ENCODE measurements around the gene TUBA4A.
A peak's percentile ranks its signal among the peaks of the same experiment; 100 is the strongest.

Gene TUBA4A

DNA sequence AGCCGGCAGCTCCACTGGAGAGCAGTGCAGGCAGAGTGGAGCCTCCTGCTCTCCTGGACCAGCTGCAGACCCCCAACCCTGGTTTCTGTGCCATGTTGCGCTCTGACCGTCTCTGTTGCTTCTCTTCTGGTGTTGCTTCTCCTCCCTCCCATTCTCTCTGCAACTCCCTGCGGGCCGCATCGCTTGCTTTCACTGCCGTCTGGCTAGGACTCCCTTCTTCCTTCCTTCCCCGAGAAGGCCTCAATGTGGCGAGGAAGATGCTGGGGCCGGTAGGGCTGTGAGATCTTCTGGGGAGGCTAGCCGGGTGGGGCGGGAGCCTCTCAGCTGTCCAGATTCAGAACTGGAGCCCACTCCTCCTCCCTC lies 31.6 kb upstream of the TUBA4A start:
- TF ChIP-seq POLR2A (IDR thresholded peaks at IDR 0.05; ENCODE audit: low read depth, low read length) (no peak), POLR2AphosphoS5 (IDR thresholded peaks at IDR 0.05; ENCODE audit: low read depth, low read length) (no peak), TAF1 (IDR thresholded peaks at IDR 0.05; ENCODE audit: borderline replicate concordance, low read depth, low read length) (no peak)
- FAIRE-seq (no peak), DNase-seq (ENCODE audit: insufficient read length) (no peak)

DNA sequence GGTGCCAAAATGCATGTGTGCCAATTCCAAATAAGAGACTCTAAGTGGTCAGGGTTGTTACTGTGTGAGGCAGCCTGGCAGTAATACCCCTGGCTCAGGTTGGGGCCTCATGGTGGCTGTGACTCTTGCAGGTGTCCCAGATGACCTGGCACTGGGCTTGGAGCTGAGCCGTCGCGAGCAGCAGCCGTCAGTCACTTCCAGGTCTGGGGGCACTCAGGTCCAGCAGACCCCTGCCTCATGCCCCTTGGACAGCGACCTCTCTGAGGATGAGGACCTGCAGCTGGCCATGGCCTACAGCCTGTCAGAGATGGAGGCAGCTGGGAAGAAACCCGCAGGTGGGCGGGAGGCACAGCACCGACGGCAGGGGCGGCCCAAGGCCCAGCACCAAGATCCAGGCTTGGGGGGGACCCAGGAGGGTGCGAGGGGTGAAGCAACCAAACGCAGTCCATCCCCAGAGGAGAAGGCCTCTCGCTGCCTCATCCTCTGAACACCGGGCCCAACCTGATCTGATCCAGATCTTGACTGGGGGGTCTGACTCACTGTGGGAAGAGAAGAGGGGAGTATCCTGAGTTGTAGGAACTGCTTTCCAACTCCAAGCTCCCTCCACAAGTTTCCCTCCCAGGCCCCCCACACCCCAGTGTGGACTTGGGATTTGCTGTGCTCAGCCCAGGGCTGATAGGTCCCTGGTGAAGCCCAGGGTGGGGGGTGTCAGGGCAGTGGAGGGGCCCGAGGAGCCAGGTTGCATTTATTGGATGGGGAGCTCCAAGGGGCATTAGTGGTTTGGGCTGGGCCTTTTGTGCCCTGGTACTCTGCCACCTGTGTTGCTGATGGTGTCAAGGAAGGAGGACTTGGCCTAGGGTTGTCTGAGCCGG lies 31.0 kb upstream of the TUBA4A start:
- TF ChIP-seq TAF1 (IDR thresholded peaks at IDR 0.05; ENCODE audit: borderline replicate concordance, low read depth, low read length) = no peak
- TF ChIP-seq POLR2AphosphoS5 (IDR thresholded peaks at IDR 0.05; ENCODE audit: low read depth, low read length) = no peak
- TF ChIP-seq POLR2A (IDR thresholded peaks at IDR 0.05; ENCODE audit: low read depth, low read length) = no peak
- DNase-seq (ENCODE audit: insufficient read length) (no peak), FAIRE-seq (no peak)

DNA sequence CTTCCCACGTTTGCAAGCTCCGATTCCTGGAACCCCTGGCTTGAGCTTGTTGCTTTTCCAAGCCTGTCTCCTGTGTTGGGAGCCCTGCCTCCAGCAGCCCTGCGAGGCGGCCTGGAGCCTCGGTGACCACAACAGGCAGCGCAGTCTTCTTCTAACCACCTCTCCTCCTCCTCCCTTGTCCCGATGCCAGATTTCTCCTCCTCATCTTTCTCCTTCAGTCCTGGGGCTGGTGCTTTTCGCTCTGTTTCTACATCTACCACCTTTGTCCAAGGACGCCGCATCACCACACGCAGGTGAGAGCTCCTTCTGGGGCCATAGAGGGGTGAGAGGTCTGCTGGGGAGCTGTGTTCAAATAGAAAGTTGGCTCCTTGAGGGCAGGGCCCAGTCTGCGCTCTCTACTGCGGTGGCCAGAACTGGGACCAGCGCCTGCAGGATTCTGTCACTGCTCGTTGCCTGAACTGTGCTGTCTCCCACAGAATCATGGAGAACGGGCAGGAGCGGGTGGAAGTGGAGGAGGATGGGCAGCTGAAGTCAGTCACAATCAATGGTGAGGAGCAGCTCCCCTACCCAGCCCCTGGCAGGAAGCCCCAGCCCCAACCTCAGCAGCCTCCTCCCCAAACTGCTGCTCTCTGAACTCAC lies 29.3 kb upstream of the TUBA4A start:
- DNase-seq (ENCODE audit: insufficient read length) = no peak
- TF ChIP-seq POLR2AphosphoS5 (IDR thresholded peaks at IDR 0.05; ENCODE audit: low read depth, low read length) (no peak), TAF1 (IDR thresholded peaks at IDR 0.05; ENCODE audit: borderline replicate concordance, low read depth, low read length) (no peak), POLR2A (IDR thresholded peaks at IDR 0.05; ENCODE audit: low read depth, low read length) (no peak)
- FAIRE-seq = no peak

DNA sequence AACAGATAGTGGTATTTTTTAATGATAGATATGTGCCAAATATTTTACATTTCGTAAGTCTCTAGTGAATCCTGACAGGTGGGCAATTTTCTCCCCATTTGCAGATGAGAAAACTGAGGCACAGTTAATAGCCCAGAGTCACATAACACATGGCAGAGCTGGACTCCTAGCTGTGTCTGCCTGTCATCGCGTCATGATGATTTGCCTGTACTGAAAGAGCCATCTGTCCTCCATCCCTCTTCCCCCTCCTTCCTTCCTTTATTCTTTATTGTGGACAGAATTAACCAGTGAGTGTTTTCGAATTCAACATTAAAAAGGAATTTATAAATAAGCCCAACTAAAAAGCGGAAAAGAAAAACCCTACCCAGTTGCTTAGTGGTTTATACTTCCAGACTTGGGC lies 28.7 kb upstream of the TUBA4A start:
- DNase-seq (ENCODE audit: insufficient read length) (no peak), FAIRE-seq (no peak)
- TF ChIP-seq POLR2AphosphoS5 (IDR thresholded peaks at IDR 0.05; ENCODE audit: low read depth, low read length) = no peak

DNA sequence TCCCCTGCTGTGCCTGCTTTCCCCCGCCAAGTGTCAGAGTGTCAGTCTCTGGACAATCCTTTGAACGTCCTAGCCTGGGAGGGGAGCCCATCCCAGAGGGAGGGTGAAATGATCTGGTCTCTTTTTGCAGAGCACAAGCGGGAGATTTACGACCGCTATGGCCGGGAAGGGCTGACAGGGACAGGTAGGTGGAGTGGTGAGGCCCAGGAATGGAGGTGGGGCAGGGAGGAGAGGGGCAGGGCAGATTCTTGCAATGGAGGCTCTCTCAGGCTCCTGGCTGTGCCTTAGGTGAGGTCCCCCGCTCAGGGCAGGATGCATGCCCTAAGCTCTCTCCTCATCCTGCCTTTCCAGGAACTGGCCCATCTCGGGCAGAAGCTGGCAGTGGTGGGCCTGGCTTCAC lies 27.9 kb upstream of the TUBA4A start:
- FAIRE-seq (no peak), DNase-seq (ENCODE audit: insufficient read length) (no peak)
- TF ChIP-seq TAF1 (IDR thresholded peaks at IDR 0.05; ENCODE audit: borderline replicate concordance, low read depth, low read length) (no peak), POLR2AphosphoS5 (IDR thresholded peaks at IDR 0.05; ENCODE audit: low read depth, low read length) (no peak), POLR2A (IDR thresholded peaks at IDR 0.05; ENCODE audit: low read depth, low read length) (no peak)

DNA sequence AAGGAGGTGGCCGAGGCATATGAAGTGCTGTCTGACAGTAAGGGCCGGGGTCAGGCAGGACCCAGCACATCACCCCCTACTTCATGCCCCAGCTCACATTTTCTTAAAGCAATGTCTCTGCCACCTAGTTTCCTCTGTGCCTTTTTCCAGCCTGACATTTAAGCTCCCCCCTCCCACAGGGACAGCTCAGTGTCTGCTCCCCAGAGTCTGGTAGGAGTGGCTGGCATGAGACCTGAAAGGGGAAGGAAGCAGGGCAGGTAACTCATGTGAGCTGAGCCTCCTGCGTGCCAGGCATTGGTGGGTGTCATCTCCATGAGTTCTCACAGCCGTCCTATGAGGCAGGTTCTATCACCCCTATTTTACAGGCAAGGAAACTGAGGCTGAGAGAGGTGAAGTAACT lies 26.9 kb upstream of the TUBA4A start:
- FAIRE-seq = no peak
- no peak for DNase-seq (ENCODE audit: insufficient read length)
- no peak for TF ChIP-seq POLR2A (IDR thresholded peaks at IDR 0.05; ENCODE audit: low read depth, low read length)
- no peak for TF ChIP-seq POLR2AphosphoS5 (IDR thresholded peaks at IDR 0.05; ENCODE audit: low read depth, low read length)
- no peak for TF ChIP-seq TAF1 (IDR thresholded peaks at IDR 0.05; ENCODE audit: borderline replicate concordance, low read depth, low read length)

DNA sequence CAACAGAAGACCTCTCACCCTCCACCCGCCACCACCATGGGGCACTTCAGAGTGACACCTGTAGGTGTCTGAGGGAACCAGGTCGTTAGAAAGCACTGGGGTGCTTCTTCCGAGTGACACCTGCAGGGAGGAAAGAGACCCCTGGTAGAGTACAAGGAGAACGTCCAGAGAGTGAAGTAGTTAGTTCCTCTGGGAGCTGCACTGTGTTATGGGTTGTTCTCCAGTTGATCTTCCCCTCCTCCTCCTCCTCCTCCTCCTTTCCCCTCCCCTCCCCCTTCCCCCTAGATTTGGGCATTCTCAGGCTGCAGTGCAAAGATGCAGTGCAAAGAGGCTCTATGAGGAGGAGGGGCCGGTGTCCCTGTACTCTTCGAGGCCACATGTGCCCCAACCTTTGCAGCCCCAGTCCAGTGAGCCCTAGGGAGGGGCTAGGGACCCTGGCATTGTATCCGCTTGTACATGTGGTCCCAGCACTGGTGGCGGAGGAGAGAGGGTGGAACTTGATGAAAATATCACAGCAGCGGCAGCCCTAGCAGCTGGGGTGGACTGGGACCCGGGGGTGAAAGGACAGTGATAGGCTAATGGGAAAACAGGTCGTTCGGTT lies 26.3 kb upstream of the TUBA4A start:
- TF ChIP-seq POLR2A (IDR thresholded peaks at IDR 0.05; ENCODE audit: low read depth, low read length) = no peak
- no peak for TF ChIP-seq POLR2AphosphoS5 (IDR thresholded peaks at IDR 0.05; ENCODE audit: low read depth, low read length)
- TF ChIP-seq TAF1 (IDR thresholded peaks at IDR 0.05; ENCODE audit: borderline replicate concordance, low read depth, low read length) = no peak
- DNase-seq (ENCODE audit: insufficient read length) (no peak), FAIRE-seq (no peak)

DNA sequence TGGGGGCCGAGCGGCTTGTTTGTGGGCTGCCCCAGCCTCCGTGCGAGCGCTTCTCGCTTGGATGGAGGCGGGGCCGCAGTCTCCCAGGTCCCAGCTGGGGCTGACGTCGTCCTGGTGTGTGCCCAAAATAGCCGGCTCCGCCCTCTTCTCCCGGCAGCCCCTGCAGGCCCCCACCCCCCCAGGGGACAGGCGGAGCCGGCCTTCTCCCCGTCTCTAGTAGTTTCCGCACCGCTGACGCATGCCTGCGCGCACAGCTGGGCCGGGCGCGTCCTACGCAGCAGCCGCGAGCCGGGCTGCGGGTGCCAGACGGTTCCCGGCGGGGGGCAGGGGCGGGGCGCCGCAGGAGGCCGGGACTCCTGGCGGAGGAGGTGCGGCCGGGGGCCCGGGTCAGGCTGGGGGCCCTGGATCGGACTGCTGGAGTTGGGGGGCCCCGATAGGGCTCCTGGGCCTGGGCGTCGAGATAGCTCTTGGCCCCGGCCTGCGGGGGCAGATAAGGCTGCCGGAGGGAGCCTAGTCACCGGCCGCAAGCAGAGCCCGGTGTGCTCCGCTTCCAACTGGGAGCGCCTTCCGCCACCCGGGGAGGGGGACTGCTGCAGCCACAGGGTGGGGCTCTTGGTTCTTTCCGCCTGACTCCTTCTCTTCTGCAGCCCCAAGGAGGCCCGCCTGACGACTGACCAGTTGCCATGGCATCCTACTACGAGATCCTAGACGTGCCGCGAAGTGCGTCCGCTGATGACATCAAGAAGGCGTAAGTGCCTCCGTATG lies 25.6 kb upstream of the TUBA4A start, which contains the start of gene DNAJB2:
Gene DNAJB2 (plus strand): TSS at position 216 of the 765 bp plus-strand sequence. CDS start 468 bp downstream, at position 684.
- DNase-seq (ENCODE audit: insufficient read length) = peak; percentile 99
- TF ChIP-seq POLR2AphosphoS5 (IDR thresholded peaks at IDR 0.05; ENCODE audit: low read depth, low read length) (0 out of 2 replicates have a peak, but pooled peaks have one; percentile 45), TAF1 (IDR thresholded peaks at IDR 0.05; ENCODE audit: borderline replicate concordance, low read depth, low read length) (peak; percentile 58), POLR2A (IDR thresholded peaks at IDR 0.05; ENCODE audit: low read depth, low read length) (peak; percentile 79)
- peak; percentile 99 for FAIRE-seq

DNA sequence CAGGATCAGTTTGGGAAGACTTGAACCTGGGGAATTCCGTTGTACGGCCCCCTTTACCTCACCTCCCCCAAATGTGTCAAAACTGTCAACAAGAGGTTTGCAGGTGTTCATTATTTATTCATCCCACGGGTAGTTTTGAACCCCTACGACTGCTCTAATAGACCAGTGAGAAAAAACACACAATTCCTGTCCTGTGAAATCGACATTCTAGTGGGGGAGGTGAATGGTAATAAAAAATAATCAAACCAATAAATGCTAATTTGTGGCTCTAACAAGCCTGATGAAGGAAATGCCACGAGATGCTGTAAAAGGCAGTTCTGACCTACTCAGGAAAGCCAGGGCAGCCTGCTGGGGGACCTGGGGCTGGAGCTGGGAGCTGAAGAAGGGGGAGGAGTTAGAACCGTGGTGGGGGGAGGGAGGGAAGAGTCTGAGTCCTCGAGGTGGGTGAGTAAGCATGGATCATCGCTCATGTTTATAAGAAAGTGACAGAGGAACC lies 25.0 kb upstream of the TUBA4A start:
- FAIRE-seq (no peak), DNase-seq (ENCODE audit: insufficient read length) (no peak)
- TF ChIP-seq POLR2A (IDR thresholded peaks at IDR 0.05; ENCODE audit: low read depth, low read length) = no peak
- no peak for TF ChIP-seq POLR2AphosphoS5 (IDR thresholded peaks at IDR 0.05; ENCODE audit: low read depth, low read length)
- no peak for TF ChIP-seq TAF1 (IDR thresholded peaks at IDR 0.05; ENCODE audit: borderline replicate concordance, low read depth, low read length)

DNA sequence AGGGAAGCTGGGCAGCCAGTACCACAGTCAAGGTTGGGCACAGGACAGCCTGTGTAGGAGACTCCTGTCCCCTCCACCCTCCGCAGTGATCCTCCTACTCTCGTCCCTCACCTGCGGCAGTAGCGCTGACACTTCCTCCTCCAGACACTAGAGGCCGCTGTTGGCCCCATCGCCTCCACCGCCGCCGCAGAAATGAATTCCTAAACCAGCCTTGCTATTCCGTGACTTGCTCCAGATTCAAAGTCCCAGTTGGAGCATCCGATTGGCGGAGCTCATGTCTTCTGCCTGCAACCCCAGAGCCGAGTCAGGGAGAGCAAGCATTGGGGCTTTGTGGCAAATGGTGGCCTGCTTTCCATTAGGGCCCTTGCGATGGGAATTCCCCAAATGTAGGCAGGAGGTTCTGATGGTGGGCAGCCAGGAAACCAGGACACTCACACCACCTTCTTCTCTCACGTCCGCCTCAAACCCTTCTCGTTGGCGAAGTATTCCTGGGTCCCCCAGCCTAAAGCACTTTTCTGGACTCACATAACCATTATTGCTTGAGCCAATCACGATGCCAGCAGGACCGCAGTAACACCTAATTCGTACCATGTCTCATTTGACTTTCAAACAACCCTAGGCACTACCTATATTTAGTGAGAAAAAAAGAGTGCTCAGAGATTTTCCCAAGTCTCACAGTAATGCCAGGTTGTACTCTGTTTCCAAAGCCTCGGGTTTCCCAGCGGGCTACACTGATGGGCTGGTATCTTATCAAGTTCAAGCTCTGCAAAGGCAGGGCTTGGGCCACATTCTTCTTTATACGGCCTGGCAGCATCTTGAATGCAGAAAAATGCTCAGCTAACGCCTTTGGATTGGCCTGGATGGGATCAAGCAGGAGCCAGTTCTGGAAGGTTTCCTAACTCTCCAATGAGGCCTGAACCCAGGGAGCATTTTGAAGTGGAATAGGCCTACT lies 24.3 kb upstream of the TUBA4A start:
- TF ChIP-seq TAF1 (IDR thresholded peaks at IDR 0.05; ENCODE audit: borderline replicate concordance, low read depth, low read length) = no peak
- TF ChIP-seq POLR2A (IDR thresholded peaks at IDR 0.05; ENCODE audit: low read depth, low read length) = 0 out of 2 replicates have a peak, but pooled peaks have one; percentile 32
- TF ChIP-seq POLR2AphosphoS5 (IDR thresholded peaks at IDR 0.05; ENCODE audit: low read depth, low read length) = no peak
- FAIRE-seq = no peak
- no peak for DNase-seq (ENCODE audit: insufficient read length)

Measured in GM12892 (cell line).